Activated T-cell treated with anti-CD3 and anti-CD28 coated beads for 48 hours (primary cell): ENCODE data around the gene DTNB.

Experiments
- DNase-seq: peaks from one replicate; pipeline ENCODE4 v3.0.0-alpha.2; 2020; ENCODE audit warnings: low read depth

DTNB gene

GRCh38 chr2:25454824-25455611 is 218.4 kb downstream of the DTNB start:
- no peak for DNase-seq

GRCh38 chr2:25453199-25453905 is 220.0 kb downstream of the DTNB start:
- DNase-seq: peak; percentile 6

GRCh38 chr2:25448808-25449207 is 224.6 kb downstream of the DTNB start:
- no peak for DNase-seq

GRCh38 chr2:25447018-25447417 is 226.4 kb downstream of the DTNB start:
- DNase-seq: no peak

- DNase-seq: no peak
Observed at GRCh38 chr2:25446122-25446521, 227.3 kb downstream of the DTNB start.

- DNase-seq: no peak
Observed at GRCh38 chr2:25445464-25445863, 227.9 kb downstream of the DTNB start.

GRCh38 chr2:25444608-25445270 is 228.6 kb downstream of the DTNB start:
- DNase-seq: no peak

GRCh38 chr2:25443766-25444165 is 229.6 kb downstream of the DTNB start:
- no peak for DNase-seq

- DNase-seq: no peak
Observed at GRCh38 chr2:25441353-25441752, 232.0 kb downstream of the DTNB start.

GRCh38 chr2:25438793-25439192 is 234.6 kb downstream of the DTNB start:
- no peak for DNase-seq

GRCh38 chr2:25437881-25438662 is 235.3 kb downstream of the DTNB start:
- DNase-seq: no peak

GRCh38 chr2:25435421-25435820 is 238.0 kb downstream of the DTNB start:
- no peak for DNase-seq

- no peak for DNase-seq
Observed at GRCh38 chr2:25431604-25432003, 241.8 kb downstream of the DTNB start.

GRCh38 chr2:25430556-25430955 is 242.8 kb downstream of the DTNB start:
- no peak for DNase-seq

GRCh38 chr2:25426326-25426725 is 247.1 kb downstream of the DTNB start:
- DNase-seq: no peak

- no peak for DNase-seq
Observed at GRCh38 chr2:25424426-25425028, 248.8 kb downstream of the DTNB start.

GRCh38 chr2:25421820-25422411 is 251.5 kb downstream of the DTNB start:
- DNase-seq: no peak

- DNase-seq: no peak
Observed at GRCh38 chr2:25421289-25421688, 252.1 kb downstream of the DTNB start.

GRCh38 chr2:25420820-25421237 is 252.5 kb downstream of the DTNB start:
- DNase-seq: no peak

- no peak for DNase-seq
Observed at GRCh38 chr2:25419678-25420242, 253.6 kb downstream of the DTNB start.
